Ectodermal cell (in vitro differentiated cells): Measurements from ENCODE around the gene MGAT5.

Experiments
- H3K27ac ChIP-seq: 2 replicates; pipeline ENCODE4 v1.7.0; 2013; ENCODE audit warnings: mild to moderate bottlenecking, low read depth, low read length; ENCODE audit not compliant: insufficient read depth, poor library complexity, severe bottlenecking
- H3K27me3 ChIP-seq: 2 replicates; pipeline ENCODE4 v1.7.0; 2013; ENCODE audit warnings: mild to moderate bottlenecking, low read length; ENCODE audit not compliant: insufficient read depth, control insufficient read depth, poor library complexity, severe bottlenecking
- H3K36me3 ChIP-seq: one replicate; pipeline ENCODE4 v1.7.0; 2013; ENCODE audit warnings: low read length; ENCODE audit not compliant: control insufficient read depth, insufficient read depth
- H3K4me1 ChIP-seq: one replicate; pipeline ENCODE4 v1.7.0; 2013; ENCODE audit warnings: low read length; ENCODE audit not compliant: control insufficient read depth, insufficient read depth
- H3K4me3 ChIP-seq: 2 replicates; pipeline ENCODE4 v1.7.0; 2013; ENCODE audit warnings: low read depth, low read length, control low read depth; ENCODE audit not compliant: insufficient read depth
- H3K9me3 ChIP-seq: 2 replicates; pipeline ENCODE4 v1.7.0; 2013; ENCODE audit warnings: mild to moderate bottlenecking, low read length, moderate library complexity; ENCODE audit not compliant: control insufficient read depth
- WGBS, 2 experiments: methylation state at CpG; one replicate each; pipeline ENCODE4 v1.1.7; 2013; ENCODE audit warnings: missing lambda C conversion rate in 2 of 2; 5-methylcytosine and 5-hydroxymethylcytosine counted together

The MGAT5 gene

GRCh38 chr2:134240061-134240460 lies 13.8 kb upstream of the MGAT5 start:
- no peaks in the 10 kb centered on the region for H3K36me3 ChIP-seq
- H3K9me3 ChIP-seq = no peaks in the 10 kb centered on the region
- H3K27ac ChIP-seq = no peak overlapping the region
- no peaks in the 10 kb centered on the region for H3K4me1 ChIP-seq
- H3K4me3 ChIP-seq = no peak overlapping the region
- 100% methylated on average over 2 of the region's 2 CpGs for WGBS, 2 experiments
- no peaks in the 10 kb centered on the region for H3K27me3 ChIP-seq

- Histone ChIP-seq H3K4me1 (peaks cover 10% of the 10 kb centered on the region), H3K9me3 (no peaks in the 10 kb centered on the region)
These were observed 12.0 kb upstream of the MGAT5 start for GRCh38 chr2:134241911-134242310.

GRCh38 chr2:134243244-134243643 lies 10.6 kb upstream of the MGAT5 start:
- 93 to 100% methylated on average over 1 of the region's 1 CpG for WGBS, 2 experiments
- Histone ChIP-seq H3K27me3 (no peaks in the 10 kb centered on the region), H3K36me3 (no peaks in the 10 kb centered on the region)

More at GRCh38 chr2:134241911-134242310, 12.0 kb upstream of the MGAT5 start:
- 90 to 97% methylated on average over 2 of the region's 2 CpGs for WGBS, 2 experiments
- no peak overlapping the region for H3K27ac ChIP-seq
- no peak overlapping the region for H3K4me3 ChIP-seq
- no peaks in the 10 kb centered on the region for H3K27me3 ChIP-seq
- H3K36me3 ChIP-seq = no peaks in the 10 kb centered on the region

GRCh38 chr2:134244086-134244485 lies 9.8 kb upstream of the MGAT5 start:
- no peak overlapping the region for H3K4me3 ChIP-seq
- no peaks in the 10 kb centered on the region for H3K36me3 ChIP-seq
- no peaks in the 10 kb centered on the region for H3K27me3 ChIP-seq
- no peaks in the 10 kb centered on the region for H3K9me3 ChIP-seq
- peaks cover 10% of the 10 kb centered on the region for H3K4me1 ChIP-seq
- no peak overlapping the region for H3K27ac ChIP-seq
- 87 to 96% methylated on average over 2 of the region's 2 CpGs for WGBS, 2 experiments

More at GRCh38 chr2:134243244-134243643, 10.6 kb upstream of the MGAT5 start:
- Histone ChIP-seq H3K27ac (no peak overlapping the region), H3K9me3 (no peaks in the 10 kb centered on the region), H3K4me1 (peaks cover 10% of the 10 kb centered on the region), H3K4me3 (no peak overlapping the region)

- Histone ChIP-seq H3K27ac (no peak overlapping the region), H3K27me3 (no peaks in the 10 kb centered on the region), H3K9me3 (no peaks in the 10 kb centered on the region), H3K4me3 (no peak overlapping the region), H3K4me1 (peaks cover 10% of the 10 kb centered on the region), H3K36me3 (no peaks in the 10 kb centered on the region)
- WGBS, 2 experiments = 92 to 95% methylated on average over 3 of the region's 3 CpGs
These were observed 9.3 kb upstream of the MGAT5 start for GRCh38 chr2:134244587-134244986.

GRCh38 chr2:134245340-134245984 lies 8.4 kb upstream of the MGAT5 start:
- no peak overlapping the region for H3K27ac ChIP-seq
- 39 to 43% methylated on average over 2 of the region's 2 CpGs for WGBS, 2 experiments
- no peaks in the 10 kb centered on the region for H3K36me3 ChIP-seq
- H3K4me1 ChIP-seq = peaks cover 10% of the 10 kb centered on the region
- no peaks in the 10 kb centered on the region for H3K27me3 ChIP-seq
- no peak overlapping the region for H3K4me3 ChIP-seq
- H3K9me3 ChIP-seq = no peaks in the 10 kb centered on the region

GRCh38 chr2:134246154-134246874 lies 7.6 kb upstream of the MGAT5 start:
- Histone ChIP-seq H3K27me3 (no peaks in the 10 kb centered on the region), H3K9me3 (no peaks in the 10 kb centered on the region), H3K36me3 (no peaks in the 10 kb centered on the region), H3K27ac (no peak overlapping the region), H3K4me1 (peaks cover 10% of the 10 kb centered on the region), H3K4me3 (no peak overlapping the region)
- 81 to 84% methylated on average over 6 to 7 of the region's 7 CpGs for WGBS, 2 experiments

- H3K36me3 ChIP-seq = no peaks in the 10 kb centered on the region
- WGBS, 2 experiments = 94 to 97% methylated on average over 1 of the region's 1 CpG
- H3K27ac ChIP-seq = no peak overlapping the region
- no peaks in the 10 kb centered on the region for H3K9me3 ChIP-seq
- H3K4me1 ChIP-seq = peaks cover 10% of the 10 kb centered on the region
- no peaks in the 10 kb centered on the region for H3K27me3 ChIP-seq
- H3K4me3 ChIP-seq = no peak overlapping the region
These were observed 6.2 kb upstream of the MGAT5 start for GRCh38 chr2:134247679-134248078.

- H3K27me3 ChIP-seq = no peaks in the 10 kb centered on the region
- 89 to 90% methylated on average over 2 of the region's 2 CpGs for WGBS, 2 experiments
- no peak overlapping the region for H3K4me3 ChIP-seq
These were observed 5.0 kb upstream of the MGAT5 start for GRCh38 chr2:134248913-134249312.

GRCh38 chr2:134249755-134250154 lies 4.1 kb upstream of the MGAT5 start:
- WGBS, 2 experiments = 96 to 97% methylated on average over 1 to 2 of the region's 2 CpGs
- H3K27me3 ChIP-seq = no peaks in the 10 kb centered on the region
- no peak overlapping the region for H3K27ac ChIP-seq
- H3K36me3 ChIP-seq = no peaks in the 10 kb centered on the region
- peaks cover 10% of the 10 kb centered on the region for H3K4me1 ChIP-seq
- H3K4me3 ChIP-seq = no peak overlapping the region
- no peaks in the 10 kb centered on the region for H3K9me3 ChIP-seq

More at GRCh38 chr2:134248913-134249312, 5.0 kb upstream of the MGAT5 start:
- no peaks in the 10 kb centered on the region for H3K9me3 ChIP-seq
- no peaks in the 10 kb centered on the region for H3K36me3 ChIP-seq
- H3K4me1 ChIP-seq = peaks cover 10% of the 10 kb centered on the region
- H3K27ac ChIP-seq = no peak overlapping the region
